ENCODE results near the gene C1R. TPM values are rescaled to one million over a fixed set of nuclear protein-coding genes. Genes with fewer than 3 reads are reported as not detected.

C1R gene
- total and polyA plus RNA-seq, 2 of the 8 experiments (the other 6 are each of a cell fraction or from before 2014, with no cell fraction given) = 6.9 to 16.3 TPM

GRCh38 chr12:7068240-7068993 is 23.8 kb downstream of the C1R start:
- ChIA-PET CTCF (ENCODE audit: partially characterized antibody) (interaction anchor here (0.6 to 3.4 kb wide), 9 partner anchors 8 to 645 kb away, joined by 3 to 12 read pairs (median 3); partner anchors contain the start of genes C1RL and C1S), POLR2A (ENCODE audit: partially characterized antibody) (interaction anchor here (0.6 to 2.8 kb wide), 9 partner anchors 8 to 124 kb away, joined by 3 to 11 read pairs (median 4); partner anchors contain the start of genes C12orf57, C1S and RNU7-1)
- no peak overlapping the region for H3K9ac ChIP-seq (replicated peaks in 1 of 4; ENCODE audit: extremely low read depth in 1 of 4, low read depth in 3 of 4, low read length in 3 of 4)
- no peak overlapping the region for H2BK5ac ChIP-seq (ENCODE audit: low read depth, low read length)
- no peak overlapping the region for H3K4me2 ChIP-seq (ENCODE audit: insufficient read depth in 1 of 2, low read depth in 2 of 2, low read length in 2 of 2)
- no peak overlapping the region for H3K23ac ChIP-seq (ENCODE audit: insufficient read length)
- no peaks in the 10 kb centered on the region; a peak in 1 of 4 replicates for H3K9me3 ChIP-seq (ENCODE audit: insufficient read depth in 2 of 2, low read depth in 1 of 2, low read length in 1 of 2)
- no peak overlapping the region for H3K14ac ChIP-seq (ENCODE audit: insufficient read length)
- no peaks in the 10 kb centered on the region for H3K23me2 ChIP-seq (ENCODE audit: low read depth, low read length)
- no peaks in the 10 kb centered on the region for H3K27me3 ChIP-seq (replicated peaks in 1 of 4; ENCODE audit: control insufficient read depth in 3 of 4, extremely low read depth in 1 of 4, insufficient read depth in 3 of 4, low read length in 3 of 4)
- H2BK15ac ChIP-seq (ENCODE audit: low read length) = no peak overlapping the region
- no peak overlapping the region for H2BK12ac ChIP-seq (ENCODE audit: low read depth, low read length)
- DNase-seq (ENCODE audit: low read depth in 1 of 2, low spot score in 2 of 2) (no peak), FAIRE-seq (no peak)
- no peak overlapping the region for H2AFZ ChIP-seq (ENCODE audit: low read length)
- H2BK20ac ChIP-seq (ENCODE audit: low read length) = no peak overlapping the region
- H2BK120ac ChIP-seq (replicated peaks; ENCODE audit: low read depth, low read length) = no peak overlapping the region
- no peak overlapping the region for H3K27ac ChIP-seq (ENCODE audit: low read depth, low read length)
- no peaks in the 10 kb centered on the region for H3K4me1 ChIP-seq (replicated peaks in 1 of 4; ENCODE audit: control insufficient read depth in 3 of 4, insufficient read depth in 4 of 4, low read length in 3 of 4)
- no peak overlapping the region for H3K56ac ChIP-seq (replicated peaks; ENCODE audit: insufficient read length, low read depth, low read length)
- H3K4me3 ChIP-seq (ENCODE audit: extremely low read depth in 1 of 4, insufficient read depth in 2 of 4, low read depth in 3 of 4, low read length in 4 of 4) = no peak overlapping the region
- H3K4ac ChIP-seq (replicated peaks; ENCODE audit: insufficient read length, low read depth, low read length) = no peak overlapping the region
- no peaks in the 10 kb centered on the region for H3K79me1 ChIP-seq (ENCODE audit: low read depth, low read length)
- H3K36me3 ChIP-seq (ENCODE audit: control insufficient read depth in 2 of 4, insufficient read depth in 4 of 4, low read length in 3 of 4) = no peaks in the 10 kb centered on the region
- no peaks in the 10 kb centered on the region for H3K79me2 ChIP-seq (ENCODE audit: control insufficient read depth in 1 of 2, insufficient read depth in 2 of 2, low read length in 2 of 2)
- H4K20me1 ChIP-seq (replicated peaks in 1 of 2; ENCODE audit: control insufficient read depth in 1 of 2, insufficient read depth in 2 of 2, low read length in 2 of 2) = no peaks in the 10 kb centered on the region
- H2AK5ac ChIP-seq (ENCODE audit: low read depth, low read length) = no peak overlapping the region
- no peak overlapping the region for H4K8ac ChIP-seq (ENCODE audit: extremely low read depth, insufficient read depth, low read length)
- 93% methylated on average over 11 of the region's 11 CpGs; no CpG with 5 or more reads in 1 of the 2 experiments for WGBS, 2 experiments (ENCODE audit: extremely low coverage in 1 of 2, insufficient coverage in 1 of 2, insufficient read length in 1 of 2, insufficient replicate concordance in 2 of 2, low coverage in 1 of 2, low lambda C conversion rate in 2 of 2, missing lambda C conversion rate in 1 of 2)
- H4K5ac ChIP-seq (ENCODE audit: insufficient read length, low read depth, low read length) = no peak overlapping the region
- H4K91ac ChIP-seq (replicated peaks; ENCODE audit: insufficient read length, low read length) = no peak overlapping the region
- no peak overlapping the region for H3K18ac ChIP-seq (ENCODE audit: extremely low read depth, low read length)
- TF ChIP-seq HDAC6 (IDR thresholded peaks at IDR 0.05; ENCODE audit: low read depth, low read length) (no peak), NRF1 (IDR thresholded peaks at IDR 0.05; ENCODE audit: low read depth, low read length) (no peak), ATF2 (IDR thresholded peaks at IDR 0.05; ENCODE audit: low read length) (no peak), USF2 (IDR thresholded peaks at IDR 0.05; ENCODE audit: low read length) (no peak)
